MM.1S (cell line): Measurements from ENCODE around the gene RAB10.

ENCODE experiments used
- EZH2 ChIP-seq: fragments of 300-600 bp; sonication (generic); optimal IDR thresholded peaks from 2 replicates; pipeline ENCODE3; 2017; ENCODE audit warnings: low read depth, mild to moderate bottlenecking, antibody characterized with exemption, low read length, mixed read lengths
- EZH2phosphoT487 ChIP-seq: fragments of 300-600 bp; sonication (generic); IDR thresholded peaks from 2 replicates; pipeline ENCODE4 v1.6.1; 2018; ENCODE audit warnings: antibody characterized with exemption, low read length

DNA sequence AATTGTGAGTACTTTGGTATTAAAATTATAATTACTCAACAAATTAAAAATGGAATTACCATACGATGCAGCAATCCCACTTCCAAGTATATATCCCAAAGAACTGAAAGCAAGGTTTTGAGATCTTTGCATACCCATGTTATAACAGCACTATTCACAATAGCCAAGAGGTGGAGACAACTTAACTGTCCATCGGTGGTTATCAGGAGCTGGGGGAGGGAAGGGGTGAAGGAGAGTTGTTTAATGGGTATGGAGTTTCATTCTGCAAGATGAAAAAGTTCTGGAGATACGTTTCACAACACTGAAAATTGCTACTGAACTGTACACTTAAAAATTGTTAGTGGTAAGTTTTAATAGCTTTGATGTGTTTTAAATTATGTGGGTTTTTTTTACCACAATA lies 25.7 kb downstream of the RAB10 start:
- TF ChIP-seq EZH2 (no peak), EZH2phosphoT487 (no peak)
